Neural cell (in vitro differentiated cells): Measurements from ENCODE around the gene FBXO21.
"Not testable (repeated sequence)": the region's sequence is repeated elsewhere in the genome, so short reads cannot be mapped to it uniquely, and the experiment has no call there.

Experiments used
- EP300 ChIP-seq: fragments of 450-650 bp; conservative IDR thresholded peaks from 2 replicates; pipeline ENCODE4 v1.6.1; 2014; ENCODE audit warnings: antibody characterized with exemption, mild to moderate bottlenecking, moderate library complexity; ENCODE audit not compliant: poor library complexity, severe bottlenecking
- MXI1 ChIP-seq: fragments of 450-650 bp; conservative IDR thresholded peaks from 2 replicates; pipeline ENCODE4 v1.6.1; 2014; ENCODE audit warnings: antibody characterized with exemption, mild to moderate bottlenecking; ENCODE audit not compliant: poor library complexity, severe bottlenecking
- POLR2AphosphoS5 ChIP-seq: IDR thresholded peaks from 2 replicates; pipeline ENCODE4 v1.6.1; 2012
- RAD21 ChIP-seq: fragments of 450-650 bp; conservative IDR thresholded peaks from 2 replicates; pipeline ENCODE4 v1.6.1; 2014; ENCODE audit warnings: antibody characterized with exemption, mild to moderate bottlenecking, moderate library complexity
- TAF1 ChIP-seq: IDR thresholded peaks from 2 replicates; pipeline ENCODE4 v1.6.1; 2012; ENCODE audit warnings: low read depth
- TF ChIP-seq, protein P1 (sequence below): fragments of 450-650 bp; IDR thresholded peaks from 2 replicates; pipeline ENCODE4 v1.5.1; 2014; ENCODE audit warnings: antibody characterized with exemption, mild to moderate bottlenecking, moderate library complexity; ENCODE audit not compliant: poor library complexity, severe bottlenecking

DNA sequence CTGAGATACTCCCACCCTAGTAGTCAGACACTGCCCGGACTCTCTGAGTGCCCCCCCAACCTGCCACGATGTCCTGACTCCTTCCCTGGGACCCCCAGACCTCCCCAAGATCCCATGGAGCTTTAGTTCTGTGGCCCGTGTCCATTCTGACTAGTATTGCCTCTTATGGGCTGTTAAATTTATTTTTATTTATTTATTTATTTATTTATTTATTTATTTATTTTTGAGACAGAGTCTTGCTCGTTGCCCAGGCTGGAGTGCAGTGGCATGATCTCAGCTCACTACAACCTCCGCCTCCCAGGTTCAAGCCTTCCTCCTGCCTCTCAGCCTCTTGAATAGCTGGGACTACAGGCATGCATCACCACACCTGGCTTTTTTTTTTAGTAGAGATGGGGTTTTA, 30.7 kb upstream of the FBXO21 start:
- TF ChIP-seq, protein P1, sequence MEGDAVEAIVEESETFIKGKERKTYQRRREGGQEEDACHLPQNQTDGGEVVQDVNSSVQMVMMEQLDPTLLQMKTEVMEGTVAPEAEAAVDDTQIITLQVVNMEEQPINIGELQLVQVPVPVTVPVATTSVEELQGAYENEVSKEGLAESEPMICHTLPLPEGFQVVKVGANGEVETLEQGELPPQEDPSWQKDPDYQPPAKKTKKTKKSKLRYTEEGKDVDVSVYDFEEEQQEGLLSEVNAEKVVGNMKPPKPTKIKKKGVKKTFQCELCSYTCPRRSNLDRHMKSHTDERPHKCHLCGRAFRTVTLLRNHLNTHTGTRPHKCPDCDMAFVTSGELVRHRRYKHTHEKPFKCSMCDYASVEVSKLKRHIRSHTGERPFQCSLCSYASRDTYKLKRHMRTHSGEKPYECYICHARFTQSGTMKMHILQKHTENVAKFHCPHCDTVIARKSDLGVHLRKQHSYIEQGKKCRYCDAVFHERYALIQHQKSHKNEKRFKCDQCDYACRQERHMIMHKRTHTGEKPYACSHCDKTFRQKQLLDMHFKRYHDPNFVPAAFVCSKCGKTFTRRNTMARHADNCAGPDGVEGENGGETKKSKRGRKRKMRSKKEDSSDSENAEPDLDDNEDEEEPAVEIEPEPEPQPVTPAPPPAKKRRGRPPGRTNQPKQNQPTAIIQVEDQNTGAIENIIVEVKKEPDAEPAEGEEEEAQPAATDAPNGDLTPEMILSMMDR = not testable (repeated sequence)
- not testable (repeated sequence) for TF ChIP-seq POLR2AphosphoS5, TAF1, EP300, RAD21, MXI1
